Mesenchymal stem cell (in vitro differentiated cells and primary cell): ENCODE results near the gene STARD10.

ENCODE experiments used
- DNase-seq: peaks from one replicate; pipeline ENCODE4 v3.0.0-alpha.2; 2013
- H2AFZ ChIP-seq: one replicate; pipeline ENCODE4 v1.6.1; 2013; ENCODE audit warnings: low read depth, mild to moderate bottlenecking, control low read depth, inconsistent platforms, low read length, moderate library complexity
- H2AK5ac ChIP-seq: 2 replicates; pipeline ENCODE4 v1.6.1; 2013; ENCODE audit warnings: low read length, moderate library complexity, mild to moderate bottlenecking, inconsistent platforms; ENCODE audit not compliant: severe bottlenecking
- H2BK120ac ChIP-seq: one replicate; pipeline ENCODE4 v1.6.1; 2013; ENCODE audit warnings: low read depth, mild to moderate bottlenecking, inconsistent platforms, low read length, moderate library complexity
- H2BK12ac ChIP-seq, 2 experiments: one replicate each; pipeline ENCODE4 v1.6.1; 2013; ENCODE audit warnings: inconsistent platforms in 2 of 2, low read length in 2 of 2, mild to moderate bottlenecking in 2 of 2, moderate library complexity in 2 of 2, control low read depth in 1 of 2
- H2BK15ac ChIP-seq: one replicate; pipeline ENCODE4 v1.6.1; 2013; ENCODE audit warnings: mild to moderate bottlenecking, low read depth, inconsistent platforms; ENCODE audit not compliant: poor library complexity, severe bottlenecking
- H2BK5ac ChIP-seq: 2 replicates; pipeline ENCODE4 v1.6.1; 2013; ENCODE audit warnings: low read depth, mild to moderate bottlenecking, low read length, control low read depth, inconsistent platforms; ENCODE audit not compliant: poor library complexity, severe bottlenecking
- H3K14ac ChIP-seq, 2 experiments: one replicate each; pipeline ENCODE4 v1.6.1; 2013; ENCODE audit warnings: inconsistent platforms in 2 of 2, low read length in 2 of 2, control low read depth in 1 of 2, mild to moderate bottlenecking in 1 of 2, moderate library complexity in 1 of 2
- H3K18ac ChIP-seq, 2 experiments: one replicate each; pipeline ENCODE4 v1.6.1; 2013; ENCODE audit warnings: inconsistent platforms in 2 of 2, low read length in 2 of 2, control low read depth in 1 of 2, low read depth in 1 of 2, mild to moderate bottlenecking in 1 of 2
- H3K23ac ChIP-seq, 2 experiments: one replicate each; pipeline ENCODE4 v1.6.1; 2013; ENCODE audit warnings: inconsistent platforms in 2 of 2, low read length in 2 of 2, mild to moderate bottlenecking in 2 of 2, moderate library complexity in 2 of 2, control low read depth in 1 of 2
- H3K27ac ChIP-seq: 2 replicates; pipeline ENCODE4 v1.5.1; 2013; ENCODE audit warnings: mild to moderate bottlenecking, moderate library complexity, low read length, control low read depth, inconsistent platforms; ENCODE audit not compliant: poor library complexity, severe bottlenecking
- H3K27me3 ChIP-seq, 2 experiments: 2 replicates each; pipeline versions ENCODE4 v1.6.1 to v1.7.0; 2013; ENCODE audit warnings: low read length in 2 of 2, mild to moderate bottlenecking in 2 of 2, moderate library complexity in 2 of 2, control low read depth in 1 of 2, inconsistent platforms in 1 of 2; ENCODE audit not compliant: control insufficient read depth in 1 of 2, insufficient read depth in 1 of 2
- H3K36me3 ChIP-seq, 2 experiments: 2 replicates each; pipeline versions ENCODE4 v1.6.1 to v1.7.0; 2013; ENCODE audit warnings: low read length in 2 of 2, control low read depth in 1 of 2, inconsistent platforms in 1 of 2, low read depth in 1 of 2, mild to moderate bottlenecking in 1 of 2; ENCODE audit not compliant: insufficient read depth in 2 of 2, control insufficient read depth in 1 of 2
- H3K4ac ChIP-seq, 2 experiments: one replicate each; pipeline ENCODE4 v1.6.1; 2013; ENCODE audit warnings: inconsistent platforms in 2 of 2, low read length in 2 of 2, mild to moderate bottlenecking in 2 of 2, moderate library complexity in 2 of 2, control low read depth in 1 of 2, low read depth in 1 of 2
- H3K4me1 ChIP-seq: 2 replicates; pipeline ENCODE4 v1.6.1; 2013; ENCODE audit warnings: low read depth, low read length, control low read depth; ENCODE audit not compliant: control insufficient read depth, insufficient read depth
- H3K4me2 ChIP-seq: 2 replicates; pipeline ENCODE4 v1.6.1; 2013; ENCODE audit warnings: low read length, mild to moderate bottlenecking, inconsistent platforms; ENCODE audit not compliant: poor library complexity, severe bottlenecking
- H3K4me3 ChIP-seq, 2 experiments: 2 replicates each; pipeline versions ENCODE4 v1.5.1 to v1.7.0; 2013; ENCODE audit warnings: low read length in 2 of 2, mild to moderate bottlenecking in 2 of 2, control low read depth in 1 of 2, low read depth in 1 of 2; ENCODE audit not compliant: insufficient read depth in 1 of 2
- H3K79me1 ChIP-seq: replicated peaks from 2 replicates; pipeline ENCODE4 v1.6.1; 2013; ENCODE audit warnings: mild to moderate bottlenecking, control low read depth, low read length, inconsistent platforms; ENCODE audit not compliant: poor library complexity, severe bottlenecking
- H3K9ac ChIP-seq: 2 replicates; pipeline ENCODE4 v1.7.0; 2013; ENCODE audit warnings: mild to moderate bottlenecking, low read length, moderate library complexity
- H3K9me3 ChIP-seq: 2 replicates; pipeline ENCODE4 v1.7.0; 2013; ENCODE audit warnings: mild to moderate bottlenecking, low read length; ENCODE audit not compliant: control insufficient read depth
- H4K8ac ChIP-seq: one replicate; pipeline ENCODE4 v1.6.1; 2013; ENCODE audit warnings: inconsistent platforms, mild to moderate bottlenecking, low read length, moderate library complexity
- H4K91ac ChIP-seq: one replicate; pipeline ENCODE4 v1.6.1; 2013; ENCODE audit warnings: mild to moderate bottlenecking, low read length, inconsistent platforms
- WGBS: methylation state at CpG from one replicate; pipeline ENCODE4 v1.1.7; 2013; ENCODE audit warnings: mixed read lengths; 5-methylcytosine and 5-hydroxymethylcytosine counted together

STARD10 gene

GRCh38 chr11:72741429-72741833 is 52.4 kb downstream of the STARD10 start:
- Histone ChIP-seq H2AK5ac (peak overlapping the region; percentile 42), H3K4me3 (no peak overlapping the region), H4K91ac (peak overlapping the region; percentile 95), H3K18ac (peak overlapping the region; percentile 87 to 96), H2AFZ (peak overlapping the region; percentile 1), H3K36me3 (peaks cover 5 to 21% of the 10 kb centered on the region in 2 experiments), H4K8ac (peak overlapping the region; percentile 97), H3K23ac (no peak overlapping the region), H3K79me1 (peaks cover 63% of the 10 kb centered on the region), H2BK12ac (peak overlapping the region; percentile 93), H2BK5ac (no peak overlapping the region), H3K27ac (no peak overlapping the region), H3K14ac (peak overlapping the region in 1 of 2 experiments; percentile 92), H3K4ac (peak overlapping the region; percentile 84 to 88), H2BK15ac (peak overlapping the region; percentile 84), H2BK120ac (peak overlapping the region; percentile 85), H3K9me3 (no peaks in the 10 kb centered on the region), H3K4me1 (peaks cover 38% of the 10 kb centered on the region), H3K9ac (peak overlapping the region; percentile 8), H3K4me2 (no peak overlapping the region), H3K27me3 (no peaks in the 10 kb centered on the region)
- WGBS = 13% methylated on average over 8 of the region's 8 CpGs
- DNase-seq = peak; percentile 86

- H3K4me1 ChIP-seq = peaks cover 42% of the 10 kb centered on the region
- peak overlapping the region; percentile 42 for H2AK5ac ChIP-seq
- peak overlapping the region; percentile 1 for H2AFZ ChIP-seq
- H3K14ac ChIP-seq = peak overlapping the region in 1 of 2 experiments; percentile 92
- peaks cover 5 to 17% of the 10 kb centered on the region in 2 experiments for H3K36me3 ChIP-seq
- 56% methylated on average over 7 of the region's 10 CpGs for WGBS
- H4K8ac ChIP-seq = peak overlapping the region; percentile 97
- peak overlapping the region in 1 of 2 experiments; percentile 79 for H3K23ac ChIP-seq
- peak overlapping the region; percentile 87 to 96 for H3K18ac ChIP-seq
- H3K27ac ChIP-seq = no peak overlapping the region
- peak overlapping the region; percentile 93 for H2BK12ac ChIP-seq
- H3K4me2 ChIP-seq = no peak overlapping the region
- peak overlapping the region; percentile 84 to 88 for H3K4ac ChIP-seq
- no peak overlapping the region for H3K4me3 ChIP-seq
- no peaks in the 10 kb centered on the region for H3K27me3 ChIP-seq
- no peak for DNase-seq
- peak overlapping the region; percentile 30 for H3K9ac ChIP-seq
- peaks cover 58% of the 10 kb centered on the region for H3K79me1 ChIP-seq
- peak overlapping the region; percentile 85 for H2BK120ac ChIP-seq
- peak overlapping the region; percentile 95 for H4K91ac ChIP-seq
- peak overlapping the region; percentile 75 for H2BK15ac ChIP-seq
- H3K9me3 ChIP-seq = no peaks in the 10 kb centered on the region
- no peak overlapping the region for H2BK5ac ChIP-seq
These were observed 53.1 kb downstream of the STARD10 start for GRCh38 chr11:72740562-72741428.

- H3K27ac ChIP-seq = no peak overlapping the region
- peak overlapping the region; percentile 24 for H2BK120ac ChIP-seq
- H3K36me3 ChIP-seq = peaks cover 5 to 15% of the 10 kb centered on the region in 2 experiments
- H4K8ac ChIP-seq = peak overlapping the region; percentile 70
- H3K18ac ChIP-seq = peak overlapping the region; percentile 23 to 55
- no peak overlapping the region for H3K4me2 ChIP-seq
- no peak overlapping the region for H2BK5ac ChIP-seq
- H2BK12ac ChIP-seq = peak overlapping the region; percentile 7 to 69
- no peak overlapping the region for H3K4ac ChIP-seq
- no peaks in the 10 kb centered on the region for H3K9me3 ChIP-seq
- H2AFZ ChIP-seq = no peak overlapping the region
- no peak overlapping the region for H3K9ac ChIP-seq
- H3K14ac ChIP-seq = no peak overlapping the region
- H3K79me1 ChIP-seq = peaks cover 54% of the 10 kb centered on the region
- H4K91ac ChIP-seq = peak overlapping the region; percentile 87
- H3K4me3 ChIP-seq = no peak overlapping the region
- H2AK5ac ChIP-seq = no peak overlapping the region
- no peak overlapping the region for H3K23ac ChIP-seq
- peak; percentile 55 for DNase-seq
- 97% methylated on average over 2 of the region's 2 CpGs for WGBS
- H3K27me3 ChIP-seq = no peaks in the 10 kb centered on the region
- peak overlapping the region; percentile 82 for H2BK15ac ChIP-seq
- peaks cover 45% of the 10 kb centered on the region for H3K4me1 ChIP-seq
These were observed 53.8 kb downstream of the STARD10 start for GRCh38 chr11:72740060-72740424.
